HG03280 (cell line): ENCODE data around the gene RABGGTA.
"Not testable (repeated sequence)": the region's sequence is repeated elsewhere in the genome, so short reads cannot be mapped to it uniquely, and the experiment has no call there.

Experiments used
- ATAC-seq: cut with Tn5 transposase; IDR thresholded peaks from one replicate; pipeline ENCODE4 v1.9.1; 2021; ENCODE audit warnings: mild to moderate bottlenecking, moderate library complexity; ENCODE audit not compliant: unreplicated experiment

The RABGGTA gene

DNA sequence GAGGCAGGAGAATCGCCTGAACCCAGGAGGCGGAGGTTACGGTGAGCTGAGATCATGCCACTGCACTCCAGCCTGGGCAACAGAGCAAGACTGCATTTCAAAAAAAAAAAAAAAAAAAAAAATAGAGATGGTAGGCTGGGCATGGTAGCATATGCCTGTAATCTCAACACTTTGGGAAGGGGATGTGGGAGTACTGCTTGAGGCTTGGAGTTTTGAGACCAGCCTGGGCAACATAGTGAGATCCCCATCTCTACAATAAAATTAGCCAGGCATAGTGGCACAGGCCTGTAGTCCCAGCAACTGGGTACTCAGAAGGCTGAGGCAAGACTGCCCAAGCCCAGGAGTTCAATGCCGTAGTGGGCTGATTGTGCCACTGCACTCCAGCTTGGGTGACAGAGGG is 48.4 kb downstream of the RABGGTA start:
- not testable (repeated sequence) for ATAC-seq

DNA sequence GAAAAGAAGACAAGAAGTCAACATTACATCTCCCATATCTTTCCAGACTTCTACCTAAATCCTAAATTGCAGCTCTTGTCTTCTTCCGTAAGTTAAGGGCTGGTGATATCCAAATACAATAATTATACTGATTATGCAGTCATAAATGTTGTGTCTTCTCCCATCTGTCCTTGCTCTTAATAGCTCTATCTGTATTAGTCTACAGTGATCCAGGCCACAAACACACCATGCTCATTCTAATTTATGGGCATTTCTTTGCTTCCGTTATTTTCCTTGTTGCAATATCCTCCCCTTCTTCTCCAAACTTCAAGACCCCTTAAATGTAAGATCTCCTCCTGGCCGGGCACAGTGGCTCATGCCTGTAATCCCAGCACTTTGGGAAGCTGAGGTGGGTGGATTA is 51.9 kb downstream of the RABGGTA start:
- ATAC-seq = no peak

DNA sequence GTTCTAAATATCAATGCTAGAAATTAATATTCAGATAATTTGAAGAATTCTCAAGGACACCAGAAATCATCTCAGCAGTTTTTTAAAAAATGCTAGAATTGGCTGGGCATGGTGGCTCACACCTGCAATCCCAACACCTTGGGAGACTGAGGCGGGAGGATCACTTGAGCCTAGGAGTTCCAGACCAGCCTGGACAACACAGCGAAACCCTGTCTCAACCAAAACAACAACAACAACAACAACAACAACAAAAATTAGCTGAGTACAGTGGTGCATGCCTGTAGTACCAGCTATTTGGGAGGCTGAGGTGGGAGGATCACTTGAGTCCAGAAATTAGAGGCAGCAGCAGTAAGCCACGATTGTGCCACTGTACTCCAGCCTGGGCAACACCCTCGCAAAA is 52.3 kb downstream of the RABGGTA start:
- no peak for ATAC-seq

DNA sequence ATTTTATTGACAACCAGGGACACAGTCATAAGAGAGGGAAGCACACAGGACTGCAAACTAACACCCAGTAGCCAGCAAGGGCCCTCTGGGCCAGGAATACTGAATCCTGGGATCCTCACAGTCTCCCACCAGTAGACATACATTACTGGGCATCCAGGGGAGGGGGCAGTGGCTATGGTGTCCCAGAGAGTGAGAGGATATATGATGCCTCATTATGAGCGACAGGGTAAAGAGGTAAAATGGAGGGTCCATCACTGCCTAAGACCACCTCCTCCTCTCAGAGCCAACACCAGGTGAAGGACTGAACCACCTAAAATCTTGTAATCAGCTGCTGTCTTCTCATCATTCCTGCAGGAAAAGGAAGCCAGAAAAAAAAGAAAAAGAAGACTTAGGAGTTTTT is 54.5 kb downstream of the RABGGTA start:
- not testable (repeated sequence) for ATAC-seq

DNA sequence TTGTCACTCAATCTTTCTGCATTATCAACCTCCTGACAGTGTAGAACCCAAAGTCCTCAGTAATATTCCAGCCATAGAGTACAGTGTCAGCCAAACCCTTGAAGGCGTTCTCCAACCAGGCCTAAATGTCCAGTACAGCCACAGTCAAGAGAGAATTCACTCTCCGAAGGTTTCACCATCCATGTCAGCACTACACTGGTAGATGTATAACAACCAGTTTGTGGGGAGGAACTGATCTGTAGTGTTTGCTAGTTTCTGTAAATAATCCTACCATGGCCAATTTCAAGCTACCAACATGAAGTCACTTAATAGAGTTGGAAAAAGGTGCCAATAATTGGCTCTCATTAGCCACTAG is 55.1 kb downstream of the RABGGTA start:
- no peak for ATAC-seq
